Right lobe of liver (tissue), 6 donors: Measurements from ENCODE around the gene CASP10. TPM values are rescaled to one million over a fixed set of nuclear protein-coding genes. Genes with fewer than 3 reads are reported as not detected.
A peak's percentile ranks its signal among the peaks of the same experiment; 100 is the strongest.

Experiments
- ATAC-seq, 4 donors: fragments of 200-7000 bp; cut with Tn5 transposase; one replicate each; pipeline ENCODE4 v1.9.1; 2020; ENCODE audit warnings: mild to moderate bottlenecking in 4 of 4, moderate library complexity in 4 of 4
- DNase-seq, 3 donors: peaks; one replicate each; pipeline ENCODE4 v3.0.0-alpha.2; 2020
- H3K27ac ChIP-seq, 3 donors: fragments of 200-600 bp; one replicate each; pipeline ENCODE4 v1.8.0; 2022
- H3K27me3 ChIP-seq, 2 donors: fragments of 200-600 bp; one replicate each; pipeline ENCODE4 v1.8.0; 2022
- H3K36me3 ChIP-seq, 4 donors: fragments of 200-600 bp; sonication (generic) in 1 of 4; one replicate each; pipeline versions ENCODE4 v1.5.1 to v1.8.0; 2017 to 2022; ENCODE audit warnings: control low read depth in 1 of 4
- H3K4me1 ChIP-seq, 4 donors: fragments of 200-600 bp; sonication (generic) in 1 of 4; one replicate each; pipeline versions ENCODE4 v1.5.1 to v1.8.0; 2017 to 2022; ENCODE audit warnings: control low read depth in 1 of 4
- H3K4me3 ChIP-seq, 3 donors: fragments of 200-600 bp; one replicate each; pipeline ENCODE4 v1.8.0; 2022
- H3K9me3 ChIP-seq, 4 donors: fragments of 200-600 bp; sonication (generic) in 1 of 4; one replicate each; pipeline versions ENCODE4 v1.5.1 to v1.8.0; 2017 to 2022; ENCODE audit warnings: control low read depth in 1 of 4
- CTCF ChIP-seq, 4 donors: fragments of 200-600 bp in 3 of 4; fragments of 450-650 bp in 1 of 4; IDR thresholded peaks; one replicate each; pipeline versions ENCODE4 v1.5.1 to v1.8.0; 2016 to 2022; ENCODE audit warnings: antibody characterized with exemption in 4 of 4, mild to moderate bottlenecking in 2 of 4
- POLR2A ChIP-seq: fragments of 450-650 bp; IDR thresholded peaks from one replicate; pipeline ENCODE4 v1.6.1; 2017; ENCODE audit warnings: antibody characterized with exemption, mild to moderate bottlenecking
- WGBS: methylation state at CpG from one replicate; pipeline ENCODE4 v1.1.6; 2018; ENCODE audit warnings: low coverage, low lambda C conversion rate; ENCODE audit not compliant: insufficient coverage; ENCODE audit errors: missing lambda C conversion rate; 5-methylcytosine and 5-hydroxymethylcytosine counted together
- intact Hi-C, 2 donors: fragments of 100-400 bp; cut with DNase I; formaldehyde crosslinking; loops; one replicate each; pipeline versions ENCODE4 v1.11.2 to v1.14.1; 2022
- total RNA-seq, 6 experiments: library from RNA; depleted of rRNA in 2 of 6; stranded (reverse); fragments of >200 nt in 2 of 6; fragmentation: NEBNext Ultra II Directional in 3 of 6; extraction: Animal tissue kit (Norgen Biotek cat#: 25700) in 3 of 6; gene quantifications; one replicate each; pipeline versions ENCODE4 v1.1.0 to v1.2.4, GENCODE V29; 2016 to 2023
- donor health status: DM: no; HTN: yes; CAD: no.
- donor health status: DM: no; HTN: no; CAD: no.
- donor health status: DM: no; HTN: no; CAD: no.
- donor health status: DM: no; HTN: yes; CAD: no.
- donor health status: DM: no; HTN: yes; CAD: no.

Gene CASP10
- total RNA-seq, 6 experiments from 2014 or later = 4.2 to 9.4 (median 8.4) TPM

DNA sequence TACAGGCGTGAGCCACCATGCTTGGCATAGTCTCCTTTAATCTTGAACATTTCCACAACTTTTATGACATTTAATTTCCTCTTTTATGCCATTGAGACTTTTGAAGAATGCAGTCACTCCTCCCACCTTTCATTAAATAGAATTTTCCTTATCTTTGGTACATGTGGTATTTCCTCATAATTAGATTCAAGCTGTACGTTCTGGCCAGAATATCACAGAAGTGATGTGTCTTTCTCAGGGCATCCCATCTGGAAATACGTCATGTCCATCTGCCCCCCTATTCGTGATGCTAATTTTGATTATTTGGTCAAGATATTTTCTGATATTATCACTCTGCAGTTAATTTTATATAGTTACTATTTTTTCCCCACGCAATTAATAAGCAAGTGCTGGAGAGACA lies 16.9 kb downstream of the CASP10 start:
- no peaks in the 10 kb centered on the region for H3K9me3 ChIP-seq
- no peak overlapping the region for H3K27ac ChIP-seq
- ATAC-seq (no peak), DNase-seq (no peak)
- H3K27me3 ChIP-seq = no peaks in the 10 kb centered on the region
- H3K36me3 ChIP-seq = peaks cover 0 to 22% (median 1%) of the 10 kb centered on the region in 4 donors
- 70% methylated on average over 5 of the region's 5 CpGs for WGBS
- TF ChIP-seq CTCF (IDR thresholded peaks at IDR 0.05) = no peak
- TF ChIP-seq POLR2A = no peak
- H3K4me1 ChIP-seq = peaks cover 0 to 13% (median 0%) of the 10 kb centered on the region in 4 donors
- H3K4me3 ChIP-seq = no peak overlapping the region
- intact Hi-C loops = no loop called here

DNA sequence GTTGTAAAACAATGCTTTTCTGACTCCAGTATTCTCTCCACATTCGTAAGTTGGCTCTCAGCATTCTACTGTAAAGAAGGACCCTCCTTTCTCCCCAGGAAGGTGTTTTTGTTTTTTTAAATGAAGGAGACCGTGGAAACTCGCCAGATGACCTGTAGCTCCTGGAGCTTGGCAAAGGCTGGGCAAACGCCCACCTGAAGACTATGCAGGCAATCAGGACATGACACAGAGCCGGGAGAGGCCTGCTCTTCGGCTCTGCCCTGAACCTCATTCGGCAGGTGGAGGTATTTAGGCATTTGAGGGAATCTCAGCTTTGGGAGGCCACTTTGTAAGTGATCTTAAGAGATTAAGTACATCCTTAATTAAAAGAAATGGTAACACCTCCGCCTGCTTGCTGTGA lies 17.4 kb downstream of the CASP10 start:
- Histone ChIP-seq H3K4me3 (no peak overlapping the region), H3K27me3 (no peaks in the 10 kb centered on the region), H3K27ac (no peak overlapping the region), H3K4me1 (peaks cover 0 to 18% (median 0%) of the 10 kb centered on the region in 4 donors), H3K9me3 (no peaks in the 10 kb centered on the region), H3K36me3 (peaks cover 0 to 22% (median 1%) of the 10 kb centered on the region in 4 donors)
- 67% methylated on average over 7 of the region's 8 CpGs for WGBS
- no peak for DNase-seq
- intact Hi-C loops = no loop called here
- no peak for ATAC-seq
- TF ChIP-seq POLR2A (no peak), CTCF (IDR thresholded peaks at IDR 0.05) (no peak)

- H3K27me3 ChIP-seq = no peaks in the 10 kb centered on the region
- no peak for DNase-seq
- H3K9me3 ChIP-seq = no peaks in the 10 kb centered on the region
- no peak overlapping the region for H3K27ac ChIP-seq
- H3K4me1 ChIP-seq = peaks cover 0 to 21% (median 0%) of the 10 kb centered on the region in 4 donors
- intact Hi-C loops = no loop called here
- peaks cover 0 to 18% (median 0%) of the 10 kb centered on the region in 4 donors for H3K36me3 ChIP-seq
- H3K4me3 ChIP-seq = no peak overlapping the region
- TF ChIP-seq POLR2A = no peak
- no peak for TF ChIP-seq CTCF (IDR thresholded peaks at IDR 0.05)
- WGBS = 80% methylated on average over 8 of the region's 8 CpGs
- ATAC-seq = no peak
Observed at GRCh38 chr2:201201371-201201770, 18.4 kb downstream of the CASP10 start.

GRCh38 chr2:201203916-201204654 lies 21.1 kb downstream of the CASP10 start:
- intact Hi-C loops = no loop called here
- Histone ChIP-seq H3K4me1 (peaks cover 0 to 21% (median 0%) of the 10 kb centered on the region in 4 donors), H3K27ac (peak overlapping the region in 1 of 3 donors; percentile 34), H3K4me3 (no peak overlapping the region), H3K9me3 (no peaks in the 10 kb centered on the region), H3K36me3 (peaks cover 0 to 11% (median 0%) of the 10 kb centered on the region in 4 donors), H3K27me3 (no peaks in the 10 kb centered on the region)
- ATAC-seq (peak; percentile 49 to 75 (median 62)), DNase-seq (no peak)
- 69% methylated on average over 6 of the region's 6 CpGs for WGBS
- TF ChIP-seq CTCF (IDR thresholded peaks at IDR 0.05) (no peak), POLR2A (no peak)
